ENCODE data around the gene CBL. TPM values are rescaled to one million over a fixed set of nuclear protein-coding genes. Genes with fewer than 3 reads are reported as not detected.
A peak's percentile ranks its signal among the peaks of the same experiment; 100 is the strongest.

The CBL gene
- total RNA-seq, 1 experiment from 2014 or later, result 56.4 TPM

GRCh38 chr11:119318240-119319135, 112.3 kb downstream of the CBL start:
- no peak overlapping the region for H2BK12ac ChIP-seq (ENCODE audit: insufficient read length, low read depth, low read length)
- no peak overlapping the region; the same call in 1 of the 2 replicates for H2BK15ac ChIP-seq (ENCODE audit: low read depth, low read length)
- H3K23ac ChIP-seq (ENCODE audit: insufficient read length, low read depth, low read length), result no peak overlapping the region
- no peaks in the 10 kb centered on the region for H4K20me1 ChIP-seq (ENCODE audit: control insufficient read depth, insufficient read depth, insufficient read length)
- TF ChIP-seq CTCF (conservative IDR thresholded peaks at IDR 0.05), result no peak
- no peaks in the 10 kb centered on the region for H3K79me1 ChIP-seq (ENCODE audit: insufficient read depth, low read depth, low read length, poor library complexity, severe bottlenecking)
- no peaks in the 10 kb centered on the region for H3K9me3 ChIP-seq (ENCODE audit: control insufficient read depth, low read depth, low read length)
- H2BK5ac ChIP-seq (ENCODE audit: insufficient read length, low read length), result no peak overlapping the region
- H4K5ac ChIP-seq (ENCODE audit: insufficient read length, low read depth, low read length), result no peak overlapping the region
- no peak overlapping the region for H3K4me2 ChIP-seq (ENCODE audit: insufficient read depth, insufficient read length, low read length)
- peaks cover 44 to 49% of the 10 kb centered on the region in 2 experiments for H3K4me1 Mint-ChIP-seq
- H3K27me3 ChIP-seq (ENCODE audit: insufficient read depth, low read length), result peaks cover 9% of the 10 kb centered on the region; the same call in 1 of the 2 replicates
- H2BK20ac ChIP-seq (ENCODE audit: low read depth, low read length, poor library complexity, severe bottlenecking), result no peak overlapping the region
- DNase-seq, result peak; percentile 82
- peaks cover 15% of the 10 kb centered on the region; the same call in 1 of the 2 replicates for H3K4me1 ChIP-seq (ENCODE audit: insufficient read depth, low read length)
- no peak overlapping the region for H3K56ac ChIP-seq (ENCODE audit: insufficient read length, low read depth, low read length)
- no peak overlapping the region for H3K4ac ChIP-seq (ENCODE audit: low read depth, low read length)
- no peak overlapping the region for H4K8ac ChIP-seq (replicated peaks; ENCODE audit: insufficient read length, low read depth, low read length)
- H3T11ph ChIP-seq (ENCODE audit: low read length), result no peak overlapping the region
- H3K14ac ChIP-seq (ENCODE audit: insufficient read depth, low read length), result no peak overlapping the region
- H3K27ac ChIP-seq (ENCODE audit: insufficient read length, low read depth, low read length), result no peak overlapping the region
- H3K23me2 ChIP-seq (ENCODE audit: insufficient read length, low read depth, low read length, poor library complexity, severe bottlenecking), result peaks cover 34% of the 10 kb centered on the region
- WGBS (ENCODE audit: extremely low coverage, insufficient read length, low lambda C conversion rate), result no CpG with 5 or more reads among the region's 22 CpGs
- H3K9ac ChIP-seq (ENCODE audit: extremely low read depth, insufficient read length, low read length), result no peak overlapping the region
- no peaks in the 10 kb centered on the region for H3K79me2 ChIP-seq (ENCODE audit: insufficient read depth, low read length)
- peaks cover 38% of the 10 kb centered on the region for H3K27me3 Mint-ChIP-seq (ENCODE audit: low read depth)
- H4K91ac ChIP-seq (ENCODE audit: insufficient read length, low read depth, low read length), result no peak overlapping the region
- H2BK120ac ChIP-seq (ENCODE audit: low read depth, low read length, poor library complexity, severe bottlenecking), result no peak overlapping the region
- peak overlapping the region; percentile 15 for H3K18ac ChIP-seq (ENCODE audit: insufficient read length, low read depth, low read length)
- no peak overlapping the region for H2AK5ac ChIP-seq (ENCODE audit: insufficient read length, low read length)
- peak overlapping the region; percentile 23 to 53; a peak in 4 of 5 replicates for H3K4me3 Mint-ChIP-seq
- peak overlapping the region; percentile 17 to 93 (median 77); a peak in 5 of 7 replicates for H3K27ac Mint-ChIP-seq
- H3K9me3 Mint-ChIP-seq, result no peaks in the 10 kb centered on the region; a peak in 1 of 5 replicates
- H3K36me3 Mint-ChIP-seq (ENCODE audit: insufficient read depth in 1 of 3, low read depth in 3 of 3), result peaks cover 0 to 6% (median 5%) of the 10 kb centered on the region in 3 experiments; a peak in 2 of 7 replicates
- H2AFZ ChIP-seq (ENCODE audit: low read length), result no peak overlapping the region

All from H9 (cell line).